GM21717 (cell line): ENCODE results near the gene CD300LD.
"Not testable (repeated sequence)": the region's sequence is repeated elsewhere in the genome, so short reads cannot be mapped to it uniquely, and the experiment has no call there.

Source experiments
- ATAC-seq: cut with Tn5 transposase; IDR thresholded peaks from one replicate; pipeline ENCODE4 v1.9.1; 2021; ENCODE audit warnings: mild to moderate bottlenecking, moderate library complexity; ENCODE audit not compliant: unreplicated experiment

The CD300LD gene

GRCh38 chr17:74573635-74574034 lies 18.4 kb downstream of the CD300LD start:
- not testable (repeated sequence) for ATAC-seq

DNA sequence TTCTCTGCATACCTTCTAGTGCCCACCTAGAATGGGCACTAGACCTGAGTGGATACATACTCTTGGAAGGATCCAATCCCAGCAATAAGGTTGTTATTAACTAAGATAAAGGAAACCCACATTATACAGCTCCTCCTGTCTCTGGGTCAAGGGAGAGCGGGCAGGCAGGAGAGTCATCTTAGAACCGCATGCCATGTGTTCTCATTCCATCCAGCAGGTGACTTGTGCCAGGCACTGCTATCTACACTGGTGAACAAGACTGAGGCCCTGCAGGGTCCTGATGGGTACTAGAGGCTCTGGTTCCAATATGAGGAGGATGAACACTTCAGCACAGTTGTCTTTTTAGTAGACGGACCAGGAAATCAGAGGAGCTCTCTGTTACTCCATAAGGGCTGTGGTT lies 18.9 kb downstream of the CD300LD start:
- no peak for ATAC-seq

GRCh38 chr17:74571621-74572270 lies 20.3 kb downstream of the CD300LD start:
- no peak for ATAC-seq

DNA sequence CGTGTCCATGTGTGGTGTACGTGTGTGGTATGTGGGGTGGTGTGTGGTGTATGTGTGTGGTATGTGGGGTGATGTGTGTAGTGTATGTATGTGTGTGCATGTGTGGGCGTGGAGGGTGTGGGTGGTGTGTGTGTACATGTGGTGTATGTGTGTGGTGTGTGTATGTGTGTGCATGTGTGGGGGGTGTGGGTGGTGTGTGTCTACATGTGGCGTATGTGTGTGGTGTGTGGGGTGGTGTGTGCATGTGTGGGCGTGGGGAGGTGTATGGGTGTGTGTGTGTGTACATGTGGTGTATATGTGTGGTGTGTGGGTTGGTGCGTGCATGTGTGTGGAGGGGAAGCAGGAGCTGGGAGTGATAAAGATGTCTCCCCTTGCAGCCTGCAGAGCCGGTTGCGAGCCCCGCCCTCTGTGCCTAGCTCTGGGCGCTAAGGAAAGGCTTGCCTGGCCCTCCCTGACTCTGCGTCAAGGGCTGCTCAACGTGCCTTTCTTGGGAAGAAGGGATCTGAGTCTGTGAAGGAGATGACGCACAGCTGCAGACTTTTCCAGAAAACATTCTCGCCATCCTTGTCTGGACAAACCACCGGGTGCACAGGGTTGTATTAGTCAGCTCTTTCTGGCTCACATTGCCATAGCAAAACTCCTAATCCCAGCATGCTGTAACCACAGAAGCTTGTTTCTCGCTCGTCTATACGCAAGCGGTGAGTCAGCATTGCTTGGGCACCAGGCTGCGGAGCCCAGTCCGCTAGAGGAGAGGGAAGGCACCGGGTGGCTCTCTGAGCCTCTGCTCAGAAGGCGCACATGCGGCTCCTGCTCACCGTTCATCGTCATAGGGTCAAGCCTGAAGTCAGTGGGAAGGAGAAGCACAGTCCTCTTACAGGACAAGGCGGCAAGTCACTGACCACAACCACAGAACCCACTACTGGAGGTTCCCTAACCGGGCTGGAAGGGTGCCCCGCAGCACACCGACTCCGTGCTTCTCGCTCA lies 22.8 kb downstream of the CD300LD start:
- no peak for ATAC-seq

- ATAC-seq = no peak
Measured at GRCh38 chr17:74568106-74568873, 23.8 kb downstream of the CD300LD start.

DNA sequence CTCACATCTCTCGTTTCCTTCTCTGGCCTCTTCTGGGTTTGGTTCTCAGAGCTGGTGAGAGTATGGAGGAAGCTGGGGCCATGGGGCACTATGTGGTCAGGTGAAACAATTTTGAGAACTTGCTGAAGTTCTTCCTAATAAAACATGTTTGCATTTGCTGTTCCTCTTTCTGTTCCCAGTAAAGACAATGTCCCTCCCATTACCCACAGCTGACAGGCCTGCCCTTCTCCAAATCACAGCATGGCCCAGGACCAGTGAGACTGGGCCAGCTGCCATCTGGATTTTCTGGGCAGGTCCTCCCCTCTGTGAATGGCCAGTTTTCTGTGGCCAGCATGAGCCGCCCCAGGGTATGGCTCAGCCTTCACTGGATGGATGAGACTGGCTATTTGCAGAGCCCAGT lies 24.7 kb downstream of the CD300LD start, which contains the start of gene CD300H:
Gene CD300H, minus strand, starts transcription at position 113 of the 400 bp plus-strand sequence.
- ATAC-seq = no peak

GRCh38 chr17:74566132-74566753 lies 25.8 kb downstream of the CD300LD start:
- no peak for ATAC-seq

- no peak for ATAC-seq
Measured at GRCh38 chr17:74565126-74565525, 27.0 kb downstream of the CD300LD start.

- no peak for ATAC-seq
Measured at GRCh38 chr17:74563358-74563757, 28.7 kb downstream of the CD300LD start.

- ATAC-seq = no peak
Measured at GRCh38 chr17:74561586-74561985, 30.5 kb downstream of the CD300LD start.

GRCh38 chr17:74558882-74559519 lies 33.1 kb downstream of the CD300LD start:
- no peak for ATAC-seq

DNA sequence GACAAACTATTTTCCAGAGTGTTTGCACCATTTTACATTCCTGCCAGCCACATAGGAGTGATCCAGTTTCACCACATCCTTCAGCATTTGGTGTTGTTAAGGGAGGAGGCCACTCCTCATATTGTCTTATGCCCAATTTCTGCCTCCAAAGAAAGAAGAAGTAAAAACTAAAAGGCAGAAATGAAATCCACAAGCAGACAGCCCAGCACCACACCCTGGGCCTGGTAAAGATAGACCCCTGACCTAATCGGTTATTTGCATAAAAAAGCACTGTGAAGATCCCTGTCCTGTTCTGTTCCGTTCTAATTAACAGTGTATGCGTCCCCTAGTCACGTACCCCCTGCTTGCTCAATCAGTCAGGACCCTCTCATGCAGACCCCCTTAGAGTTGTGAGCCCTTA lies 33.7 kb downstream of the CD300LD start:
- not testable (repeated sequence) for ATAC-seq

DNA sequence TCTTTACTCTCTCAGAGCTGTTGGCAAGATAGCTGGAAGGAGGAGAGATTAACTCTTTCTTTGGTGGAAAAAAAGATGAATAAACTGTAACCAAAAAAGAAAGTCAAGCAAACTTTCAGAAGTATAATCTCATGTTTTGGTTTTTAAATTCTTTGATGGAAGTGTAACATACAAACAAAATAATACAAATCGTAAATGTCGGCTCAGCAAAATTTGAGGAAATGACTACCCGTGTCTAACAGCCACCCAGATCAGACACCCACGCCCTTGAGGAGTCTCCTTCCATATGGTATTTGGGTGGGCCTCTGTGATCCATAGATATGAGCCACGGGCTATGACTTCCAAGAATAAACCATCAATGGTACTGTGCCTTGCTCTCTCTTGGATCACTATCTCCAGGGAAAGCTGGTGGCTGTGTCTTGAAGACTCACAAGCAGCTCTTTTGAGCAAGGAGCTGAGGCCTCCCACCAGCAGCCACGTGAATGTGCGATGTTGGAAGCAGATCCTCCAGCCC lies 36.6 kb downstream of the CD300LD start:
- no peak for ATAC-seq

- ATAC-seq = no peak
Measured at GRCh38 chr17:74554909-74555308, 37.2 kb downstream of the CD300LD start.

DNA sequence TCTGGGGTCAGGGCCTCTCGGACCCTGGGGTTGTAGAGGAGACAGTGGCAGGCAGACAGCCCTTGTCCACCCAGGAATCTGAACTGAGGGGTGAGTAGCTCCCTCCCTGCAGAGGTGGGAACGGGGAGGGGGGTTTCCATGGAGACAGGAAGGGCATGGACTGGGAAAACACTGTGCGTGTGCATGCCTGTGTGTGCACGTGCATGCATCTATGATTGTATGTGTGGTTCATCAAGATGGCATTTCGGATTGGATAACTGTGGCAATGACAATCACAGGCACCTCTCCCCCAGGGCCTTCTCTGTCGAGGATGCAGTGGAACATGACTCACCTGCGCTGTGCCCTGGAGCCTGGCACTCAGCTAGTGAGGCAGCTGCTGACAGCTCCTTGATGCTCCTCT lies 40.0 kb downstream of the CD300LD start:
- ATAC-seq = no peak

- ATAC-seq = no peak
Measured at GRCh38 chr17:74550602-74551001, 41.5 kb downstream of the CD300LD start.

- ATAC-seq = no peak
Measured at GRCh38 chr17:74549343-74549742, 42.7 kb downstream of the CD300LD start.

DNA sequence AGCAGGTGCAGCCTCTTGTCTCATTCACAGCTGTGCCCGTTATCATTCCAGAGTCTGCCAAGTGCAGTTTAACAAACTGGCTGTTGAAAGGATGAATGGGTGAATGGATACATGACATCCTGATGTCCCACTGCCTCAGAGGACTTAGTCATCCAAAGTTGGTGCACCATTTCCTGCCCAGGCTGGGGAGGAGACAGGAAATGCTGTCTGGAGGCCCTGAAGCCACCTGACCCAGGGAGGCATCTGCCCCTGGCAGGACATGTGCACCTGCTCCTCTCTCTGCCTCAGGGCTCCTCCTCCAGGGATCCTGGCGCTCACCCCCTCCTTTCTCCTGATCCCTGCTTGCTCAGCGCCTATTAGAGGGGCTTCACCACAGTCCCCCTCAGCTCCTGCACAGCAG lies 44.3 kb downstream of the CD300LD start:
- ATAC-seq = no peak

DNA sequence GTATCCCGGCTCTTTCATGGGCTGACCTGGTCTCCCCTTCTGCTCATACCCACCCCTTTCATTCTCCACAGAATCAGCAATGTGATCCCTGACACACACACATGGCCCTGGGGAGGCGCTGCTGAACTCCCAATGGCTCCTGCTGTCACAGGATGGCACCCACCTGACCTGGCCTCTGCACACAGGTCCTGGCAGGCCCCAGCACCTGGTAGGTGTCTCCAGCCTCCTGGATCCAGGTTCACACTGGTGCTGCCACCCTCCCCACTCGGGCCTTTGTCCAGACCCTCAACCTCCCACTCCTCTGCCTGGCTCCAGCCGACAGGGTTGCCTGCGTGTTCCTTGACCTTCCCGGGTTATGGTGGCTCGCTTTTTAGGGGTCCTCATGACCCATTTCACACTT lies 44.8 kb downstream of the CD300LD start:
- no peak for ATAC-seq

GRCh38 chr17:74546586-74546985 lies 45.5 kb downstream of the CD300LD start:
- ATAC-seq = no peak
